HUDEP-2 (cell line): ENCODE measurements around the gene HVCN1.
A peak's percentile ranks its signal among the peaks of the same experiment; 100 is the strongest.

Source experiments
- DNase-seq, 76 experiments: peaks; one replicate each; lab custom pipeline; 2025; ENCODE audit not compliant: unreplicated experiment in 76 of 76; lab: John Stamatoyannopoulos, UW

HVCN1 gene

GRCh38 chr12:110619534-110619953 lies 69.4 kb downstream of the HVCN1 start:
- no peak for DNase-seq

GRCh38 chr12:110616471-110617115 lies 72.3 kb downstream of the HVCN1 start:
- DNase-seq: no peak

GRCh38 chr12:110615171-110615570 lies 73.7 kb downstream of the HVCN1 start:
- no peak for DNase-seq

DNA sequence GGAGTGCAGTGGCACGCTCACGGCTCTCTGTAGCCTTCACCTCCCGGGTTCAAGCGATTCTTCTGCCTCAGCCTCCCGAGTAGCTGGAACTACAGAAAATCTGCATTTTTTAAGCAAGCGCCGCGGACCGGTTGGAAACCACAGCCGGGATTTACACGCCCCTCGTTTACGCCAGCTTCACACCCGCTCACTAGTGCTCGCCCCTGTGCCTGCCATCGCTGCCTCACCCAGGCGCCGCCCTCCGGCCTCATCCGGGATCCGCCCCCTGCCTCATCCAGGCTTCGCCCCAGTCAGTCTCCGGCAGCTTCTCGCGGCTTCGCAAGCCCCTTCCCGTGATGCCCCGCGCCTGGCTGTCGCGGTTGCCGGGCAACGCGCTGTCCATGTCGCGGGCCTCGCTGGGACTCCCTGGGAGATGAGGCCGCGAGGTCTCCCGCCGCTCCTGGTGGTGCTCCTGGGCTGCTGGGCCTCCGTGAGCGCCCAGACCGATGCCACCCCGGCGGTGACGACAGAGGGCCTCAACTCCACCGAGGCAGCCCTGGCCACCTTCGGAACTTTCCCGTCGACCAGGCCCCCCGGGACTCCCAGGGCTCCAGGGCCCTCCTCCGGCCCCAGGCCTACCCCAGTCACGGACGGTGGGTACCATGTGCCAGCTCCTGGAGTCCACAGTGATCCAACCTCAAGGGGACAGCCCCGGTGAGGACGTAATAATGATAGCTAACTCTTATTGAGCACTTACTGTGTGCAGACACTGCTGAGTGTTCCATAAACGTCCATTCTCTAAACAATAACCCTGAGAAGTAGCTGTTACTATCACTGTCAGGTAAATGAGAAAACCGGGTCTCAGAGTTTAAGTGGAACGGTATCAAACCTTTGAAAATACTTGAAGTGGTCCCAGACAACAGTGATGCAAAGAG lies 74.9 kb downstream of the HVCN1 start, which contains the start of gene TCTN1:
TSS of gene TCTN1 (plus strand) at position 359 of the 914 bp plus-strand sequence. CDS start at position 413, 54 bp downstream.
- peak; percentile 48 to 97 (median 93) for DNase-seq

- DNase-seq: no peak
These were observed 75.7 kb downstream of the HVCN1 start for GRCh38 chr12:110613071-110613770.

- no peak for DNase-seq
These were observed 82.7 kb downstream of the HVCN1 start for GRCh38 chr12:110606253-110606611.

GRCh38 chr12:110602085-110602814 lies 86.7 kb downstream of the HVCN1 start:
- peak in 40 of 76 experiments; percentile 4 to 58 (median 26) for DNase-seq

DNA sequence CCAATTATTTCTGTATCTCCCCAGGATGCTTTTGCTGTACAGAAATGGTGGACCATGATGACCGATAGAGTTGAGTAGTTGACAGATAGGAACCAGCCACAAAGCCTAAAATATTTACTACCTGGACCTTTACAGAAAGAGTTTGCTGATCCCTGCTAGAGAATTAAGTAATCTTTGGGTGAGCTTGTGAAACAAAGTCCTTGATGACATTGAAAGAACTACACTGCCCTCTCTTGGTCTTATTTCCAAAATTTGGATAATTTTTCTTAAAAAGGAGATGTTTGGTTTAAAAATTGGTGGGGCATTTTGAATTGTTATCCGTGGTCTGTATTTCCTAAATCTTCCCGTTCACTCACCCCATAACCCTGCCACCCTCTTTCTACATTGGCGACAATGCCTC lies 88.7 kb downstream of the HVCN1 start:
- peak in 20 of 76 experiments; percentile 4 to 57 (median 18) for DNase-seq

DNA sequence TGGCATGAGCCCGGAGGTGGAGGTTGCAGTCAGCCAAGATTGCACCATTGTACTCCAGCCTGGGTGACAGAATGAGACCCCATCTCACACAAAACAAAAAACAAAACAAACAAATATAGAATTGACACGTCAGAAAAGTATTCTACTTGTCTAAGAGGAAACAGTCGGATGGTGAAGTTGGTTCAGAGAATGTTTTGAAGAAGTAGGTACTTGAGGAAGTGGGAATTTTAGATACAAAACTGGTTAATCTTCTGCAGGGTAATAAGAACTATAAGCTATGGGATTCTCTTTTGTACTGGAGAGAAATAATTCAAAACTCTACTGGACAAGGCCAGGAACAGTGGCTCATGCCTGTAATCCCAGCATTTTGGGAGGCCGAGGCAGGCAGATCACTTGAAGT lies 89.6 kb downstream of the HVCN1 start:
- no peak for DNase-seq
